GM19467 (cell line): ENCODE results near the gene CDC16.
"Not testable (repeated sequence)": the region's sequence is repeated elsewhere in the genome, so short reads cannot be mapped to it uniquely, and the experiment has no call there.

ENCODE experiments used
- ATAC-seq: cut with Tn5 transposase; IDR thresholded peaks from one replicate; pipeline ENCODE4 v1.9.1; 2021; ENCODE audit warnings: mild to moderate bottlenecking, moderate library complexity; ENCODE audit not compliant: unreplicated experiment

CDC16 gene

GRCh38 chr13:114226699-114227323, 7.9 kb upstream of the CDC16 start:
- peak; percentile 75 for ATAC-seq

GRCh38 chr13:114227528-114227927, 7.2 kb upstream of the CDC16 start:
- ATAC-seq, result no peak

DNA sequence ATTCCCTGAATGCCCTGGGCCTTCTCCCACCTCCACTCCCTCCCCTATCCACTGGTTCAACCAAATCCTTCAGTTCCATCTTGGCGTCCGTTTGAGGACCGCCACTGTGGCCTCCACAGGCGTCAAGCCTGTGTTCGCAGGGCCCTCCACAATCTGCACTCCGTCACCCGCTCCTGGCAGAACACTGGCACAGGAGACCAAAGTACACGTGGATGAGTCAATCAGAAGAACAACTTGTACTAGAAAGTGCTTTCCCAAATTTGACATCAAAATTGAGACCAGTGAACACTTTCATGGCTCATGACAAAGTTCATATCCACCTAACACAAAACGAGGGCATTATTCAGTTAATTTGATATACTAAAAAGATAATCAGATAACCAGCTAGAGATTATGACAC, 6.5 kb upstream of the CDC16 start:
- no peak for ATAC-seq

DNA sequence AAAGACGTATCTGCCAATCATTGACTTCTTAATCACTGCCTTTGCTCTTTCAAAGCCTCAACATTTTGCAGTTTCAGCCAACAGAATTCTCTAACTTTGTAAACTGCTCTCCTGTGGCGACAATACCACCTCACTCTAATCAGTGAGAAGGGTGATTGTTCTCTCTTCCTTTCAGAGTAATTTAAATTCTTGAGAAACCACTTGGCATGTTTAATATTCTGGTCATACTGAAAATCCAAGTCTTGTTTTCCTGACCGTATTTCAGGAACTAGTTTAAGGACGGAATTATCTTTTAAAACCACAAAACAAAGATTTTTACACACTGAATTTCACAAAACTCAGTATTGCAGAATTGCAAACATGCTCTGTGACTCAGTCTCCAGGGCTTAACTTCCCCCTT, 5.2 kb upstream of the CDC16 start:
- no peak for ATAC-seq

DNA sequence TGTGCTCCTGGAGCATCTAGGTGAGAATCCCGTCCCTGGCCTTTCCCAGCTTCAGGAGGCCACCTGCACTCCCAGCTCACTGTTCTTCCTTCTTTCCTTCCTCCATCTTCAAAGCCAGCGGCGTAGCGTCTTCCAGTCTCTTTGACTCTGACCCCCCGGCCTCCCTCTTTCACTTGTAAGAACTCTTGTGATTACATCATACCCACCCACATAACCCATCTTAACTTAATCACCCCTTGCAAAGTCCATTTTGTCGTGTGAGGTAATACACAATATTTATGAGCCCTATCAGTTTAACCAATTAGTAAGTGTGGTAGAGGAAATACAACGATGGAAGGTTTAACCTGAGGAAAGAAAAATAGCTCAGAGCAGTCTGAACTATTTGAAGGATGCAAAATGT, 4.6 kb upstream of the CDC16 start:
- no peak for ATAC-seq

GRCh38 chr13:114230575-114230974, 4.1 kb upstream of the CDC16 start:
- ATAC-seq, result no peak

DNA sequence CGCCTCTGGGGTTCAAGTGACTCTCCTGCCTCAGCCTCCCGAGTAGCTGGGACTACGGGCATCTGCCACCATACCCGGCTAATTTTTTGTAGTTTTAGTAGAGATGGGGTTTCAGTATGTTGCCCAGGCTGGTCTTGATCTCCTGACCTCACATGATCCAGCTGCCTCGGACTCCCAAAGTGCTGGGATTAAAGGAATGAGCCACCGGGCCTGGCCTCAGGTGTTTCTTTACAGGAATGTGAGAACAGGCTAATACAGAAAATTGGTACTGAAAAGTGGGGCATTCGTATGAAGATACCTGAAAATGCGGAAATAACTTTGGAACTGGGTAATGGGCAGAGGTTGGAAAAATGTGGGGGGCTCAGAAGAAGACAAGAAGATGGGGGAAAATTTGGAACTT, 2.8 kb upstream of the CDC16 start:
- no peak for ATAC-seq

DNA sequence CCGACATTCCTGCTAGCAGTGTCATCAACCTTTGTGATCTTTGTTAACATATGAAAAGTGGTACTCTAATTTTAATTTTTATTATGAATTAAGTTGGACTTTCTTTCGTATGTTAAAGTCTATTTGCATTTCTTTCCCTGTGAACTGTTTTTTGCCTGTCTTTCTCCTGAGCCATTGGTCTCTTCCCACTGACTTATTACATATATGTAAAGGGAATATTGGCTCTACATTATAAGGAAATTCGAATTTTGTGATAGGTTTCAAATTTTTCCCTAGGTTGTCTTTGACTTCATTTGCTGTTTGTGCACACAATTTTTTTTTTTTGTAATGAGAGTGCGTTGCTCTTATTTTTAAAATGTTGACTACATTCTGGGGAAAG, 442 bp upstream of the CDC16 start:
- ATAC-seq, result no peak

- no peak for ATAC-seq
These were observed 1.0 kb downstream of the CDC16 start for GRCh38 chr13:114235697-114236096.

GRCh38 chr13:114236227-114236626, 1.5 kb downstream of the CDC16 start:
- no peak for ATAC-seq

DNA sequence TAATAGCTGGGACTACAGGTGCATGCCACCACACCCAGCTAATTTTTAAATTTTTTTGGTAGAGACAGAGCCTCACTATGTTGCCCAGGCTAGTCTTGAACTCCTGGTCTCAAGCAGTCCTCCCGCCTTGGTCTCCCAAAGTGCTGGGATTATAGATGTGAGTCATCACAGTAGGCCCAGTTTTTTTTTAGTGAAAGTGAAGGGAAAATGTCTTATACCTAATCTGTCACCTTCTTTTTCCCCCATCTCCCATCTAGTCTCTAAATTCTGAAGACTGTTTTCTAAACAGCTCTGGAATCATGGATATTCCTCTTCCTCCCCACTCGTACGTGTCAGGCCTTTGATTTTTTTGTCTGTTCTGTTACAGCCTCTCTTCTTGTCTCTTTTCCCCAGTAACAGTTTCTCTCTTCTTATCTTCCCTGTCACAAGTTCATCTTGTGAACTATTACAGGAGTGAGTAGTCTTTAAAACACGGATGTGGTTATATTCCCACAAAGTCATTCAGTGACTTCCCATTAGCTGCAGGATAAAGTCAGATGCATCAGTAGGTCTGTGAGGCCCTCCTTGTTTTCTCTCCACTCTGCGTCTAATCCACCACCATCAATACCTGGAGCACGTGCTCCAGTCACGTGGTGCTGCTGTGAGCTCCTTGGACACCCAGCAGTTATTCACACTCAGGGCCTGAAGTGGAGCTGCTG, 2.9 kb downstream of the CDC16 start:
- no peak for ATAC-seq

GRCh38 chr13:114241918-114242317, 7.2 kb downstream of the CDC16 start:
- no peak for ATAC-seq

- ATAC-seq, result no peak
These were observed 9.3 kb downstream of the CDC16 start for GRCh38 chr13:114243971-114244370.

DNA sequence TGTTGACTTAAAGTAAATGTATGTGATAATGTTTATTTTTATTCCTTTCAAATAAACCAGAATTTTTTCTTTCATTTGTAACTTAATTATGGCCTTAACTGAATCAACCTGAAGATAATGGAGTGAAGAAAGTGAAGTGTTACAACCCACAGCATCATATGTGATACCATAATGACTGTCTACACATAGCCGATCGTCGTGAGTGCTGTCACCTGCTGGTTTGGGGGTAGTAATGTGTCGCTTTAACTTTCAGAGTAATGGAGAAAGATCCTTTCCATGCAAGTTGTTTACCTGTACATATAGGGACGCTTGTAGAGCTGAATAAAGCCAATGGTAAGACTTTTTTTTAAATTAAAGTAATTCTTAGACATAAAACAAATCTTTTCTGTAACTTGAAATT, 9.9 kb downstream of the CDC16 start:
- no peak for ATAC-seq

GRCh38 chr13:114248011-114248410, 13.3 kb downstream of the CDC16 start:
- no peak for ATAC-seq

DNA sequence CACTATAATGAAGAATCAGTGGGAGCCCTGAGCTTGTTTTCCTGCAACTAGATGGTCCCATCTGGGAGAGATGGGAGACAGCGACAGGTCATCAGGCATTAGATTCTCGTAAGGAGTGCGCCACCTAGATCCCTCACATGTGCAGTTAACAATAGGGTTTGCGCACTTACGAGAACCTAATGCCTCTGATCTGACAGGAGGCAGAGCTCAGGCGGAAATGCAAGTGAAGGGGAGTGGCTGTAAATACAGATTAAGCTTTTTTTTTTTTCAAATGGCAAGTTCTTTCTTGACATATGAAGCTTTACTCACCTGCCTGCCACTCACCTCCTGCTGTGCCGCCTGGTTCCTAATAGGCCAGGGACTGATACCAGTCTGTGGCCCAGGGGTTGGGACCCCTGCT, 14.4 kb downstream of the CDC16 start:
- no peak for ATAC-seq

DNA sequence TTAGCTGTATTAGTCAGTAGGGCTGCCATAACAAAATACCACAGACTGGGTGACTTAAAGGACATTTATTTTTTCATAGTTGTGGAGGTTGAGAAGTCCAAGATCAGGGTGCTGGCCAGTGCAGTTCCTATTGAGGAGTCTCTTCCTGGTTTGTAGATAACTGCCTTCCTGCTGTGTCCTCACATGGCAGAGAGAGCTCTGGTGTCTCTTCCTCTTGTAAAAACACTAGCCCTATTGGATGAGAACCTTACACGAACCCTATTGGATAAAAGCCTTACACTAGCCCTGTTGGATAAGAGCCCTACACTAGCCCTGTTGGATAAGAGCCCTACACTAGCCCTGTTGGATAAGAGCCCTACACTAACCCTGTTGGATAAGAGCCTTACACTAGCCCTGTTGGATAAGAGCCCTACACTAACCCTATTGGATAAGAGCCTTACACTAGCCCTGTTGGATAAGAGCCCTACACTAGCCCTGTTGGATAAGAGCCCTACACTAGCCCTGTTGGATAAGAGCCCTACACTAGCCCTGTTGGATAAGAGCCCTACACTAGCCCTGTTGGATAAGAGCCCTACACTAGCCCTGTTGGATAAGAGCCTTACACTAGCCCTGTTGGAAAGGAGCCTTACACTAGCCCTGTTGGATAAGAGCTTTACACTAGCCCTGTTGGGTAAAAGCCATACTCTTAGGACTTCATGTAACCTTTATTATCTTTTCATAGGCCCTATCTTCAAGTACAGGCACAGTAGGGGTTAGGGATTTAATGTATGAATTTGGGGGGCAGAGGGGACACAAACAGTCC, 17.1 kb downstream of the CDC16 start:
- ATAC-seq, result not testable (repeated sequence)

GRCh38 chr13:114256547-114256946, 21.9 kb downstream of the CDC16 start:
- no peak for ATAC-seq

DNA sequence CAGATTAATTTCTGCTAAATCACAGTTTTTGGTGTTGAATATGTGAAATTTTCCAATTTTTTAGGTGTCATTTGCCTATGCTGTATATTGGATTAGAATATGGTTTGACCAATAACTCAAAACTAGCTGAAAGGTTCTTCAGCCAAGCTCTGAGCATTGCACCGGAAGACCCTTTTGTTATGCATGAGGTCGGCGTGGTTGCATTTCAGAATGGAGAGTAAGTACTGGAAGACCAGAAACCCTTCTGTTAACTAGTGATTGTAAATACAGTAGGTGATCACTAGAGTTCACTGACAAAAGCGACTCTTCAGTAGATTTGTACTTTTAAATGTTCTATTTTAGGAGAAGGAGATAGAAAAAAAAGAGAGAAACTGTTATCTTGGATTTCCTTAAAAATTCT, 22.3 kb downstream of the CDC16 start:
- ATAC-seq, result no peak

- no peak for ATAC-seq
These were observed 23.9 kb downstream of the CDC16 start for GRCh38 chr13:114258589-114258988.

DNA sequence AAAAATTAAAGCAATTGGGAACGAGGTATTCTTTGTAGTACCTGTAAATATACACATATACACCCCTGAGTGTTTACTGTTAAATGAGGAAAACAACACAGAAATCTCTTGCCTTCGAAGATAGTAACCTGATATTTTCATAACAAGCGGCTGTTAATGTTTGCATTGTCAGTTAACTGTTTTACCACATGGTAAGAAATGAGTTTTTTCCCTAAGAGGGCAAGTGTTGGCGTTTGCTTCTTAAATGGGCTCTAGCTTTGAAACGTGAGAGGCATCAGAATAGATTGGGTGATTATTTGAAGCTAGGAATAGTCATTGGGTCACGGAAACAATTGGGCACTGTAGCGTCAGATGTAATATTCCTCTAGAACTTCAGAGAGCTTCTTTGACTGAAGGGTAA, 24.7 kb downstream of the CDC16 start:
- ATAC-seq, result no peak

DNA sequence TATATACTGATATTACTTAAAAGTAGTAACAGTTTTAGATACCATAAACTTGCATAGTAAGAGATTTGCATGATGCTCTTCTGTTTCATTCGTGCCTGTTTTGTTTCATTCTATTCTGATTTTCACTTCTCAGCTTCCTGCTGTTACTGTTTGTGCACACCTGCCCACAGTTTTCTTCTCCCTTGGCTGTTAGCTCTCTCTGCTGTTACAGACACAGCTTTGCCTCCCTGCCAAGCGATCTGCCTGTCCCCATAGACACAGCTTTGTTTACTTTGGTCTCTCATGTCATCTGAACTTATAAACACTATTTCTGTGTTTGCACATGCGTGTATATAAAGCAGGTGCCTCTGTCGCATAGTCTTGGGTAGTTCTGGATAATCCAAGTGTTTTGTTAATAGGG, 25.3 kb downstream of the CDC16 start:
- ATAC-seq, result no peak
